Inferior parietal cortex (tissue), 1 donor: Measurements from ENCODE around the gene ZMYND15.
"Not testable (repeated sequence)": the region's sequence is repeated elsewhere in the genome, so short reads cannot be mapped to it uniquely, and the experiment has no call there.

ENCODE experiments used
- DNase-seq: peaks from one replicate; pipeline ENCODE4 v3.0.0-alpha.2; 2016; ENCODE audit errors: extremely low spot score

The ZMYND15 gene, protein sequence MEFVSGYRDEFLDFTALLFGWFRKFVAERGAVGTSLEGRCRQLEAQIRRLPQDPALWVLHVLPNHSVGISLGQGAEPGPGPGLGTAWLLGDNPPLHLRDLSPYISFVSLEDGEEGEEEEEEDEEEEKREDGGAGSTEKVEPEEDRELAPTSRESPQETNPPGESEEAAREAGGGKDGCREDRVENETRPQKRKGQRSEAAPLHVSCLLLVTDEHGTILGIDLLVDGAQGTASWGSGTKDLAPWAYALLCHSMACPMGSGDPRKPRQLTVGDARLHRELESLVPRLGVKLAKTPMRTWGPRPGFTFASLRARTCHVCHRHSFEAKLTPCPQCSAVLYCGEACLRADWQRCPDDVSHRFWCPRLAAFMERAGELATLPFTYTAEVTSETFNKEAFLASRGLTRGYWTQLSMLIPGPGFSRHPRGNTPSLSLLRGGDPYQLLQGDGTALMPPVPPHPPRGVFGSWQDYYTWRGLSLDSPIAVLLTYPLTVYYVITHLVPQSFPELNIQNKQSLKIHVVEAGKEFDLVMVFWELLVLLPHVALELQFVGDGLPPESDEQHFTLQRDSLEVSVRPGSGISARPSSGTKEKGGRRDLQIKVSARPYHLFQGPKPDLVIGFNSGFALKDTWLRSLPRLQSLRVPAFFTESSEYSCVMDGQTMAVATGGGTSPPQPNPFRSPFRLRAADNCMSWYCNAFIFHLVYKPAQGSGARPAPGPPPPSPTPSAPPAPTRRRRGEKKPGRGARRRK

DNA sequence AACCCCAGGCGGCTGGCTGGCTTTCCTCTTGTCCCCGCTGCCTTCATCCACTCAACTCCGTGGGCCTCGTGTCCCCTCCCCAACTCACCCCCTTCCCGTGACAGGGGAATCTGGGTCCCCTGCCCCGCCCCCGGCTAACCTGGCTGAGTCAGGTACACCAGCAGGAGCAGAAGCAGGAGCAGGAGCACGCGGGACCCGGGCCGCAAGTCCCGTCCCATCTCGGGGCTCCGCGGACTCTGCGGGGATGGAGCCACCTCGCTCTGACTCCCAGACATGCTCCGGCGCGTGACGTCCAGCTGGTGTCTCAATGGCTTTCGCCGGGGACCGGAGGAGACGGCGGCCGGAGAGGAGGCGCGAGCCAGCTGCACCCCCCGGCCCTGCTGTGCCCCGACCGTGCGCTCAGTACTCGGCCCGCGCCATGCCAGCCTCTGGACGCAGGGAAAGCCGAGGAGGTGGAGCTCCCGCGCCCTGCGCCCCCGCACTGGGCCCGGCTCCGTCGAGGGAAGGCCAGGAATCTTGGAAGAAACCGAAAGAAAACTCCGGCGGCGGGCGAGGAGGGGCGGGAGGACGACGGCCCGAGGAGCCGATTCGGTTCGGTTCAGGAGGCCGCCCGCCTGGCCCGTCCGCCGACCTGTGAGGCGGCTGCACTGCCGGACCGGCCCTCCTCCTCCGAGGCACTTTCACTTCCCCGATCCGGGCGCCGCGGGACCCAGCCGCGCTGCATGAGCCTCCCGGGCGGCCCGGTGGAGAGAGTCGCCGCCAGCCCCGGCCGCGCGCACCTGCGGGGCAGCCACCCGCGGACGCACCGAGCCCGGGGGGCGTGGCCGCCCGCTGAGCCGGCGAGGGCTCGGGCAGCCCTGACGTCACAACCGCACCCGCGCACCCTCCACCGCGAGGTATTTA is at the start of gene ZMYND15, which contains the start of gene CXCL16:
Gene ZMYND15 (plus strand): TSS at position 712 of the 903 bp plus-strand sequence. CDS start 716 bp downstream, outside the sequence.
Gene CXCL16 (minus strand): TSS at position 807 of the 903 bp plus-strand sequence. CDS start 589 bp downstream, at position 218.
- no peak for DNase-seq

DNA sequence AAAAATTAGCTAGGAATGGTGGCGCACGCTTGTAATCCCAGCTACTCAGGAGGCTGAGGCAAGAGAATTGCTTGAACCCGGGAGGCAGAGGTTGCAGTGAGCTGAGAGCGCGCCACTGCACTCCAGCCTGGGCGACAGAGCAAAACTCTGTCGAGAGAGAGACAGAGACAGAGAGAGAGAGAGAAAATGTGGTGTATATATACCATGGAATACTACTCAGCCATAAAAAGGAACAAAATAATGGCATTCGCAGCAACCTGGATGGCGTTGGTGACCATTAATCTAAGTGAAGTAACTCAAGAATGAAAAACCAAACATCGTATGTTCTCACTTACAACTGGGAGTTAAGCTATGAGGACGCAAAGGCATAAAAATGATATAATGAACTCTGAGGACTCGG is 49.8 kb upstream of the ZMYND15 start:
- DNase-seq: not testable (repeated sequence)

- DNase-seq: no peak
Measured at GRCh38 chr17:4690745-4691144, 48.9 kb upstream of the ZMYND15 start.

GRCh38 chr17:4691686-4692085 is 47.9 kb upstream of the ZMYND15 start:
- no peak for DNase-seq

- DNase-seq: no peak
Measured at GRCh38 chr17:4693416-4693815, 46.2 kb upstream of the ZMYND15 start.

- DNase-seq: no peak
Measured at GRCh38 chr17:4696437-4696805, 43.2 kb upstream of the ZMYND15 start.

DNA sequence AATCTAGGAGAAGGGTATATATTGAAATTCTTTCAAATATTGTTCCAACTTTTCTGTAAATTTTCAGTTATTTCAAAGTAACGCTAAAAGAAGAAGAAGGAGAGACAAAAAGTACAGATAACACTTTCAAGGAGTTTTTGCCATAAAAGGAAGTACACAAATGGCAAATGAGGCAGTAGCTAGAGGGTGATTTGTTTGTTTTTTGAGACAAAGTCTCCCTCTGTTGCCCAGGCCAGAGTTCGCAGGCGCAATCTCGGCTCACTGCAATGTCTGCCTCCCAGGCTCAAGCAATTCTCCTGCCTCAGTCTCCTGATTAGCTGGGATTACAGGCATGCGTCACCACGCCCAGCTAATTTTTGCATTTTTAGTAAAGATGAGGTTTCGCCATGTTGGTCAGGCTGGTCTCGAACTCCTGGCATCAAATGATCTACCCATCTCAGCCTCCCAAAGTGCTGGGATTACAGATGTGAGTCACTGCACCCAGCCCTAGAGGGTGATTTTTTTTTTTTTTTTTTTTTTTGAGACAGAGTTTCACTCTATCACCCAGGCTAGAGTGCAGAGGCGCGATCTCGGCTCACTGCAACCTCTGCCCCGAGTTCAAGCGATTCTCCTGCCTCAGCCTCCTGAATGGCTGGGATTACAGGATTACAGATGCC is 40.1 kb upstream of the ZMYND15 start:
- not testable (repeated sequence) for DNase-seq

DNA sequence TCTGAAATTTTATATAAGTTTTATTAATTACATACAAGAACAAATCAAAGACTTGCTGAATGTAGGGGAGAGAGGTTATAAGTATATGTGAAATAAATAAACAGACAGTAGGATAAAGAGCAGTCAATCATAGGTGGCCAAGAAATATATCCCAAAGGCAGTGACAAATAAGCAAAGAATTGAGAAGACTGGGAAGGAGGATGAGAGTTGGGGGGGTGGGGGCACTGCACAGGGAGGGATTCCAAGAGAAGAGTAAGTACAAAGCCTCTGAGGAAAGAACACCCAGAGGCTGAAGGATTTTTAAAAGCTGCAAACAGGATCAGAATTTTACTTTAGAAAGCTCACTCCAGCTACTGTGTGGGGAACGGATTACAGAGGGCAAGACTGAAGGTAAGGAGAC is 38.5 kb upstream of the ZMYND15 start:
- DNase-seq: no peak

DNA sequence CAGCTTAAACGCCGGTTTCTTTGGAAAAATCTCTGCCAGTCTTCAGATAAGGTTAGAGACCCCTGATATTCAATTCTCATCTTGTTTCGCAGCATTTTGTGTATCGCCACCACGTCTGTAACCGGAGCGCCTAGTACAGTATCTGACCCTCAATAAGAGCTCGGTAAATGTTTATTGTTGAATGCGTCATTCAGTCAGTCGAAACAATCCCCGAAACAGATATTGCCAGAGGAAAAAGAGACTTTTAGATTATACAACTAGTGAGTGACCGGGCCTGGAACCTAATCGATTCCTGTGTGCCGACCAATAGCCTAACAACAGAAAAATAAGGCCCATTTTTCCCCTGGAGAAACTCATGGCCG is 36.3 kb upstream of the ZMYND15 start:
- no peak for DNase-seq

- not testable (repeated sequence) for DNase-seq
Measured at GRCh38 chr17:4704574-4704907, 35.1 kb upstream of the ZMYND15 start.

- no peak for DNase-seq
Measured at GRCh38 chr17:4704991-4705390, 34.6 kb upstream of the ZMYND15 start.

- DNase-seq: no peak
Measured at GRCh38 chr17:4706121-4706520, 33.5 kb upstream of the ZMYND15 start.

DNA sequence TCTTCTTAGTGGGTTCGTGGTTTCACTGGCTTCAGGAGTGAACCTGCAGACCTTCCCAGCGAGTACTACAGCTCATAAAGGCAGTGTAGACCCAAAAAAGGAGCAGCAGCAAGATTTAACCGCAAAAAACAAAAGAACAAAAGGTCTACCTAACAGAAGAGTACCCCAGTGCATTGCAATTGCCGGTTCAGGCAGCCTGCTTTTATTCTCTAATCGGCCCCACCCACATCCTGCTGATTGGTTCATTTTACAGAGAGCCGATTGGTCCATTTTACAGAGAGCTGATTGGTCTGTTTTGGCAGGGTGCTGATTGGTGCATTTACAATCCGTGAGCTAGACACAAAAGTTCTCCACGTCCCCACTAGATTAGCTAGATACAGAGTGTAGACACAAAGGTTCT is 31.2 kb upstream of the ZMYND15 start:
- no peak for DNase-seq

DNA sequence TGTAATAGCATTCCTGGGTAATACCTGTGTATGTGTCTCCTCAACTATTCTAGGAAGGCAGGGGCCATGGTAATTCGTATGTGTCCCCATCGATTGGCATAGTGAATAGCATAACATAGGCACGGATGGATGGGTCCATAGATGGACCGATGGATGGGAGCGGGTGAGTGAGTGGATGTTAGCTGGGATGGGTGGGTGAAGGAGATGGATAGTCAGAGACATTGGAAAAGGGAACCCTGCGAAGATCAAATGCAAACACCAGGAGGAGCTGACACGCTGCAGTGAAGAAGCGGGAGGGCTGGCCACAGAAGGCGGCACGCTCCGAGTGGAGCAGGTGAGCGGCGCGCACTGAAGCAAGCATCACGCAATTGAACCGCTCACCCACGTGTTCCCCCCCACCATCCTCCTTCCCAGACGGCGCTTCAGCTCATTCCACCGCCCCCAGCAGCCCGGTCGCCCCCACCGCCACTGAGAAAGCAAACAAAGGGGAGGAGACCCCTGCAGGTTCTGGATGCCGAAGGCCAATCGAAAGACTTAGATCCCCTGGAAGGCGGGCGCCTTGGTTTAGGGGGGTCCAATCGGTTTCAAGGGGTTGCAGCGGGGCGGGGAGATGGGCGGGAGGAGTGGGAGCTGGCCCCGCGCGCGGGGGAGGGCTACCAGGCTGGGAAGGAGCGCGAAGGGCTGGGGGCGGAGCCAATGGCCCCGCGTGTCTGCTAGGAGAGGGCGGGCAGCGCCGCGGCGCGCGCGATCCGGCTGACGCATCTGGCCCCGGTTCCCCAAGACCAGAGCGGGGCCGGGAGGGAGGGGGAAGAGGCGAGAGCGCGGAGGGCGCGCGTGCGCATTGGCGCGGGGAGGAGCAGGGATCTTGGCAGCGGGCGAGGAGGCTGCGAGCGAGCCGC is 29.6 kb upstream of the ZMYND15 start, which contains the start of gene ARRB2:
Gene ARRB2 (plus strand): TSS at position 839 of the 899 bp plus-strand sequence. CDS start 90 bp downstream, outside the sequence.
- DNase-seq: peak; percentile 95

DNA sequence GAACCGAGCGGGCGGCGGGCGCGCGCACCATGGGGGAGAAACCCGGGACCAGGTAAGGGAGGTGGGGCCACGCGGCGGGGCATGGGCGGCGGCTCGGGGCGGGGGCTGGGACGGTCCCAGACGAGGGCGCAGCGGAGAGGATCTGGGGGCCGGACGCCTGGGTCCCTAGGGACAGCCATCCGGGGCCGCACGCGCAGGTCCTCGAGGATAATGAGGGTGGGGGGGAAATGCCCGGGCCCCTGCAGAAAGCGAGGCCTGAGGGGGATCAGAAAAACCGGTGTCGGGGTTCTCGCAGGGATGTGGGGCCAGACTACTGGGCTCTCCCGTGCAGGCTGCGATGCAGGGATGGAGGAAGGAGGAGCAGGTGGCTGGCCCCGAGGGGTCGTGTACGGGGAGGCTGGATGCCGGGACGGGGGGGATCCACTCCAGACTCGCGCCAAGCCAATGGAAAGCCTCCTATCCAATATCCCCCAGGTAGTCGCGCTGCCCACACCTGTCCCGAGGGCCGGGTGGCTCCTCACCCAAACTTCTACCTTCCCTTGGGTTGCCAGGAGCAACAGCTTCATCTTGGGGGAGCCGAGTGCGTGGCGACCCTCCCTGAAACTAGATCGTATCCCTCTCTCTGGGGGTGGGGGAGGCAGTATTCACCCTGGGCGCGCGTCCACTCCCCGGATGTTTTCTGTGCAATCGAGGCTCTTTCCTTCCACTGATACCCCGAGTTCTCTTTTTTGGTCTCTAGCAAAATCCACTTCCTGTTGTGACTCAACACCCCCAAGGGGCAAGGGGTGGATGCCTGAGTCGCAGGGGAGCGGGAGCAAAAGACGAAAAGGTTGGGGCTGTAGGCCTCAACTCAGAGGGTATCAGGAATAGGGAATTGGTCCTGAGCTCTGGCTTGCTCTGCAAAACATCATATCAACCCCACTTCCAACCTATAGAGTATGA is 28.7 kb upstream of the ZMYND15 start:
- peak; percentile 23 for DNase-seq

- peak; percentile 50 for DNase-seq
Measured at GRCh38 chr17:4711661-4712181, 27.9 kb upstream of the ZMYND15 start.

DNA sequence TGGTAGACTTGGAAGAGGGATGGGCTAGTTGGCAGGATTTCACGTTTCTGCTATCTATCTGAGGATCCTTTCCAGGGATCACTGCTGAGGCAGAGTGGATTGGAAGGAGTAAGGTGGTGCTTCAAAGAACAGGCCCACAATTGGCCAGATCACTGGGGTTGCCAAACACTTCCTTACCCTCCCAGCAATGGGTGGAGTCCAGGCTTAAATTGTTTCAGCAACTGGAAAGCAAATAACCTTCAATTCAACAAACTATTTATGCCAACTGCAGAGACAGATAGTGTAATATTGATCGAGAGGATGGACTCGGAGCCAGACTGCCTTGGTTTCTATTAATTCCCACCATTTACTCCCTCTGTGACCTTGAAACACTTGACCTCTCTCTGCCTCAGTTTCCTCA is 27.1 kb upstream of the ZMYND15 start:
- no peak for DNase-seq

DNA sequence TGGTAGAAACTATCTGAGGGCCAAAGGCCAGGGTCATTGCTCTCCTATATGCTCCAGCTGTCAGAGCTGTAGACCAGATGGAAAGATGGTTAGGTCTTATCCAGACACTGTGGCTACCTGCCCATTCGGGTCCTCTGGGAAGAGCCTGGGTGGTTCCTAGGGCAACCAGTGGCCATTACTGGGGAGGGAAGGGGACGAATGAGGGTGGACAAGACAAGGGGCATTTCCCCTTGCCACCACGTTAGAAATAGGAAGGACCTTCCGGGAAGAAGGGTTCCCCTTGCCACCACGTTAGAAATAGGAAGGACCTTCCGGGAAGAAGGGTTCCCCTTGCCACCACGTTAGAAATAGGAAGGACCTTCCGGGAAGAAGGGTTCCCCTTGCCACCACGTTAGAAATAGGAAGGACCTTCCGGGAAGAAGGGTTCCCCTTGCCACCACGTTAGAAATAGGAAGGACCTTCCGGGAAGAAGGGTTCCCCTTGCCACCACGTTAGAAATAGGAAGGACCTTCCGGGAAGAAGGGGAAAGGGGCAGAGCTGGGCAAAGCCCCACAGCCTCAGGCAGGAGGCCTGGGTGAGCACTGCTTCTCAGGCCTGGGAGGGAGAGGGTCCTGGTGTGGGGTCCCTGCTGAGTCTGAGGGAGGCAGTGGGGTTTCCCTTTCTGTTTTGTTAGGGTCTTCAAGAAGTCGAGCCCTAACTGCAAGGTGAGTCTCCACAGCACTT is 25.1 kb upstream of the ZMYND15 start:
- DNase-seq: not testable (repeated sequence)
